Stimulated activated CD4-positive, alpha-beta T cell treated with anti-CD3 and anti-CD28 coated beads, Interleukin-1b, Interleukin-23, amount 100 ng/mL, for 24 hours (primary cell): Measurements from ENCODE around the gene OSBPL6.
"Not testable (repeated sequence)": the region's sequence is repeated elsewhere in the genome, so short reads cannot be mapped to it uniquely, and the experiment has no call there.

Experiments
- DNase-seq, 4 experiments: peaks; one replicate each; pipeline ENCODE4 v3.0.0-alpha.2; 2020; ENCODE audit warnings: low read depth in 4 of 4, low spot score in 1 of 4

The OSBPL6 gene

GRCh38 chr2:178296394-178297090 lies 102.2 kb downstream of the OSBPL6 start:
- DNase-seq, result no peak

GRCh38 chr2:178297091-178297411 lies 102.7 kb downstream of the OSBPL6 start:
- no peak for DNase-seq

GRCh38 chr2:178298785-178299212 lies 104.5 kb downstream of the OSBPL6 start:
- no peak for DNase-seq

- no peak for DNase-seq
Measured at GRCh38 chr2:178301649-178302238, 107.4 kb downstream of the OSBPL6 start.

GRCh38 chr2:178304333-178304732 lies 110.0 kb downstream of the OSBPL6 start:
- DNase-seq, result no peak

- DNase-seq, result no peak
Measured at GRCh38 chr2:178306352-178307073, 112.2 kb downstream of the OSBPL6 start.

GRCh38 chr2:178307650-178308049 lies 113.3 kb downstream of the OSBPL6 start:
- DNase-seq, result no peak

- DNase-seq, result no peak
Measured at GRCh38 chr2:178309541-178309940, 115.2 kb downstream of the OSBPL6 start.

- DNase-seq, result no peak
Measured at GRCh38 chr2:178315078-178315477, 120.8 kb downstream of the OSBPL6 start.

GRCh38 chr2:178315488-178315948 lies 121.2 kb downstream of the OSBPL6 start:
- DNase-seq, result no peak

GRCh38 chr2:178317811-178318210 lies 123.5 kb downstream of the OSBPL6 start:
- no peak for DNase-seq

- DNase-seq, result no peak
Measured at GRCh38 chr2:178320011-178320585, 125.8 kb downstream of the OSBPL6 start.

- no peak for DNase-seq
Measured at GRCh38 chr2:178322068-178322467, 127.8 kb downstream of the OSBPL6 start.

- not testable (repeated sequence) for DNase-seq
Measured at GRCh38 chr2:178323331-178323730, 129.0 kb downstream of the OSBPL6 start.

GRCh38 chr2:178324077-178324476 lies 129.8 kb downstream of the OSBPL6 start:
- DNase-seq, result no peak

GRCh38 chr2:178325268-178325667 lies 131.0 kb downstream of the OSBPL6 start:
- no peak for DNase-seq

- no peak for DNase-seq
Measured at GRCh38 chr2:178327516-178327915, 133.2 kb downstream of the OSBPL6 start.

- DNase-seq, result no peak
Measured at GRCh38 chr2:178328037-178328436, 133.7 kb downstream of the OSBPL6 start.

GRCh38 chr2:178330175-178331017 lies 136.1 kb downstream of the OSBPL6 start:
- no peak for DNase-seq

- DNase-seq, result no peak
Measured at GRCh38 chr2:178331474-178332432, 137.4 kb downstream of the OSBPL6 start.
